Left colon (tissue), 2 donors: ENCODE data around the gene CABP4. TPM values are rescaled to one million over a fixed set of nuclear protein-coding genes. Genes with fewer than 3 reads are reported as not detected.

ENCODE experiments used
- microRNA-seq, 2 donors: library from miRNA; unstranded; fragments of <30 nt; microRNA quantifications; one replicate each; pipeline versions ENCODE4 v1.1.0 to v1.2.0, GENCODE V29; 2020
- total RNA-seq, 2 donors: library from RNA; stranded (reverse); fragmentation: NEBNext Ultra II Directional; extraction: Animal tissue kit (Norgen Biotek cat#: 25700); gene quantifications; one replicate each; pipeline ENCODE4 v1.2.1, GENCODE V29; 2021
- donor health status: DM: no; HTN: no; CAD: no.
- donor health status: DM: yes; HTN: yes; CAD: no.

Gene CABP4
- total RNA-seq, 2 donors from 2014 or later = 1.1 to 2.0 TPM

Small RNAs within 50 kb of the gene (microRNA-seq; reads per million reads assigned to microRNA genes)
- gene MIR6752 = 0 to 0.53 reads per million in 2 donors

Other genes with a start within 250 kb of the CABP4 start
- 100 to 1,000 TPM in 1 of 2 donors, 10 to 100 TPM in 1; 95.8 to 119 TPM for gene GRK2, start 188.9 kb upstream of the CABP4 start, total RNA-seq
- 10 to 100 TPM; 26.9 to 29.6 TPM for gene ANKRD13D, start 166.1 kb upstream of the CABP4 start, total RNA-seq
- gene SSH3, start 151.8 kb upstream of the CABP4 start, total RNA-seq = 10 to 100 TPM; 74.9 to 79.3 TPM
- 100 to 1,000 TPM; 237 to 262 TPM for gene POLD4, start 101.8 kb upstream of the CABP4 start, total RNA-seq
- gene CLCF1, start 81.8 kb upstream of the CABP4 start, total RNA-seq = 1 to 10 TPM; 2.2 to 2.4 TPM
- gene RAD9A, start 63.4 kb upstream of the CABP4 start, total RNA-seq = 10 to 100 TPM; 27.4 to 40.6 TPM
- gene PPP1CA, start 53.5 kb upstream of the CABP4 start, total RNA-seq = 100 to 1,000 TPM; 214 to 243 TPM
- 1 to 10 TPM; 3.0 to 4.2 TPM for gene TBC1D10C, start 51.3 kb upstream of the CABP4 start, total RNA-seq
- 1 to 10 TPM in 1 of 2 donors, under 1 TPM in 1; 0.61 to 2.5 TPM for gene CARNS1, start 39.7 kb upstream of the CABP4 start, total RNA-seq
- 10 to 100 TPM; 45.3 to 47.4 TPM for gene RPS6KB2, start 26.9 kb upstream of the CABP4 start, total RNA-seq
- gene PTPRCAP, start 17.7 kb upstream of the CABP4 start, total RNA-seq = 10 to 100 TPM in 1 of 2 donors, 1 to 10 TPM in 1; 7.1 to 11.2 TPM
- 100 to 1,000 TPM; 195 to 230 TPM for gene CORO1B, start 11.9 kb upstream of the CABP4 start, total RNA-seq
- not detected for gene GPR152, start 2.6 kb upstream of the CABP4 start, total RNA-seq
- gene TMEM134, start 13.9 kb downstream of the CABP4 start, total RNA-seq = 10 to 100 TPM; 63.6 to 68.0 TPM
- 10 to 100 TPM; 31.4 to 49.6 TPM for gene AIP, start 27.7 kb downstream of the CABP4 start, total RNA-seq
- gene PITPNM1, start 50.0 kb downstream of the CABP4 start, total RNA-seq = 100 to 1,000 TPM in 1 of 2 donors, 10 to 100 TPM in 1; 82.0 to 108 TPM
- gene CDK2AP2, start 52.8 kb downstream of the CABP4 start, total RNA-seq = 10 to 100 TPM; 79.5 to 86.2 TPM
- not detected for gene CABP2, start 68.1 kb downstream of the CABP4 start, total RNA-seq
- 100 to 1,000 TPM; 323 to 390 TPM for gene GSTP1, start 128.5 kb downstream of the CABP4 start, total RNA-seq
- gene NDUFV1, start 151.6 kb downstream of the CABP4 start, total RNA-seq = 100 to 1,000 TPM; 292 to 377 TPM
- gene NUDT8, start 174.6 kb downstream of the CABP4 start, total RNA-seq = 10 to 100 TPM; 28.8 to 49.8 TPM
- 10 to 100 TPM; 12.9 to 27.1 TPM for gene TBX10, start 184.4 kb downstream of the CABP4 start, total RNA-seq
- 10 to 100 TPM; 13.1 to 17.7 TPM for gene ACY3, start 195.4 kb downstream of the CABP4 start, total RNA-seq
- gene ALDH3B2, start 219.3 kb downstream of the CABP4 start, total RNA-seq = under 1 TPM in 1 of 2 donors, not detected in 1; 0.73 TPM